GM19438 (cell line): ENCODE data around the gene OXT.

Source experiments
- ATAC-seq: cut with Tn5 transposase; IDR thresholded peaks from one replicate; pipeline ENCODE4 v1.9.1; 2021; ENCODE audit warnings: low read depth; ENCODE audit not compliant: unreplicated experiment

OXT gene

GRCh38 chr20:3082955-3083952 lies 11.8 kb downstream of the OXT start:
- ATAC-seq, result no peak

- ATAC-seq, result no peak
These were observed 13.0 kb downstream of the OXT start, which contains the start of gene AVP for GRCh38 chr20:3084283-3084985. Gene AVP, minus strand, starts transcription at chr20:3084724. Its CDS starts 50 bp downstream, at chr20:3084674.

GRCh38 chr20:3084986-3085360 lies 13.6 kb downstream of the OXT start:
- no peak for ATAC-seq

GRCh38 chr20:3085571-3086072 lies 14.2 kb downstream of the OXT start:
- ATAC-seq, result no peak

GRCh38 chr20:3088031-3088430 lies 16.6 kb downstream of the OXT start:
- no peak for ATAC-seq

- no peak for ATAC-seq
These were observed 19.1 kb downstream of the OXT start for GRCh38 chr20:3090565-3090964.

GRCh38 chr20:3092611-3093379 lies 21.4 kb downstream of the OXT start:
- no peak for ATAC-seq

GRCh38 chr20:3093861-3094361 lies 22.5 kb downstream of the OXT start:
- ATAC-seq, result no peak

- no peak for ATAC-seq
These were observed 23.6 kb downstream of the OXT start for GRCh38 chr20:3094848-3095629.

GRCh38 chr20:3100480-3100879 lies 29.1 kb downstream of the OXT start:
- ATAC-seq, result no peak

- ATAC-seq, result no peak
These were observed 29.8 kb downstream of the OXT start for GRCh38 chr20:3101251-3101650.

GRCh38 chr20:3101737-3102574 lies 30.5 kb downstream of the OXT start:
- ATAC-seq, result no peak

GRCh38 chr20:3102575-3103368 lies 31.4 kb downstream of the OXT start:
- ATAC-seq, result no peak

- no peak for ATAC-seq
These were observed 32.1 kb downstream of the OXT start for GRCh38 chr20:3103369-3104032.

GRCh38 chr20:3105256-3106137 lies 34.1 kb downstream of the OXT start:
- ATAC-seq, result no peak

- no peak for ATAC-seq
These were observed 34.8 kb downstream of the OXT start for GRCh38 chr20:3106185-3106584.
